OCI-LY7 (cell line): ENCODE measurements around the gene SBF1. TPM values are rescaled to one million over a fixed set of nuclear protein-coding genes. Genes with fewer than 3 reads are reported as not detected.

Source experiments
- BruUV-seq: library from RNA; stranded (reverse); fragments of 400-500 nt; replicated peaks from 2 replicates; lab custom pipeline; 2021; lab: Mats Ljungman, UMichigan
- CTCF ChIA-PET: fragments of 300-600 bp; sonication (Branson Sonifier 250); formaldehyde crosslinking; loops from one replicate; lab custom pipeline; 2022; ENCODE audit warnings: antibody characterized with exemption; ENCODE audit not compliant: unreplicated experiment; lab: Charles Lee
- POLR2A ChIA-PET: fragments of 300-600 bp; sonication (Branson Sonifier 250); formaldehyde crosslinking; loops from one replicate; lab custom pipeline; 2022; ENCODE audit warnings: antibody characterized with exemption; lab: Charles Lee
- DNase-seq: peaks from one replicate; pipeline ENCODE4 v3.0.0-alpha.2; 2015; ENCODE audit warnings: low spot score
- H2AFZ ChIP-seq: fragments of 200-600 bp; sonication (generic), shearing (Covaris generic); 2 replicates; pipeline ENCODE4 v1.6.1; 2014; ENCODE audit warnings: mild to moderate bottlenecking, antibody characterized with exemption, low read length, moderate library complexity
- H3K27ac ChIP-seq: fragments of 200-600 bp; sonication (generic); 2 replicates; pipeline ENCODE4 v1.5.1; 2014; ENCODE audit warnings: mixed run types, low read depth, mild to moderate bottlenecking, moderate library complexity, low read length, inconsistent platforms; ENCODE audit not compliant: poor library complexity, severe bottlenecking
- H3K36me3 ChIP-seq: fragments of 200-600 bp; sonication (generic); 2 replicates; pipeline ENCODE4 v1.6.1; 2014; ENCODE audit warnings: mild to moderate bottlenecking, antibody characterized with exemption, low read length, moderate library complexity, mixed read lengths; ENCODE audit not compliant: insufficient read depth
- H3K4me1 ChIP-seq: fragments of 200-600 bp; sonication (generic); 2 replicates; pipeline ENCODE4 v1.5.1; 2014; ENCODE audit warnings: mild to moderate bottlenecking, low read length; ENCODE audit not compliant: insufficient read depth, poor library complexity, severe bottlenecking
- H3K4me2 ChIP-seq: fragments of 200-600 bp; sonication (generic); 2 replicates; pipeline ENCODE4 v1.6.1; 2014; ENCODE audit warnings: mild to moderate bottlenecking, low read length
- H3K4me3 ChIP-seq: fragments of 200-600 bp; sonication (generic); 2 replicates; pipeline ENCODE4 v1.5.1; 2014; ENCODE audit warnings: mild to moderate bottlenecking, low read depth, low read length; ENCODE audit not compliant: poor library complexity, severe bottlenecking
- H3K79me2 ChIP-seq: fragments of 200-600 bp; sonication (generic); 2 replicates; pipeline ENCODE4 v1.6.1; 2016; ENCODE audit warnings: low read depth, mild to moderate bottlenecking, low read length, moderate library complexity, mixed read lengths; ENCODE audit not compliant: insufficient read depth
- H3K9me2 ChIP-seq: fragments of 200-600 bp; sonication (generic); 2 replicates; pipeline ENCODE4 v1.6.1; 2016; ENCODE audit warnings: mild to moderate bottlenecking, low read length, mixed read lengths; ENCODE audit not compliant: insufficient read depth
- H3K9me3 ChIP-seq: fragments of 200-600 bp; sonication (generic); 2 replicates; pipeline ENCODE4 v1.6.1; 2014; ENCODE audit warnings: mild to moderate bottlenecking, mixed run types, low read length, mixed read lengths
- H4K20me1 ChIP-seq: fragments of 200-600 bp; sonication (generic); 2 replicates; pipeline ENCODE4 v1.6.1; 2014; ENCODE audit warnings: mild to moderate bottlenecking, antibody characterized with exemption, low read length, moderate library complexity, mixed read lengths; ENCODE audit not compliant: insufficient read depth
- CTCF ChIP-seq: fragments of 200-600 bp; sonication (generic); conservative IDR thresholded peaks from 2 replicates; pipeline ENCODE4 v1.5.1; 2014; ENCODE audit warnings: mild to moderate bottlenecking, antibody characterized with exemption, low read length, moderate library complexity, mixed read lengths
- EZH2phosphoT487 ChIP-seq: fragments of 200-600 bp; sonication (generic); IDR thresholded peaks from 2 replicates; pipeline ENCODE4 v1.6.1; 2018; ENCODE audit warnings: low read depth, borderline replicate concordance, mild to moderate bottlenecking, mixed run types, antibody characterized with exemption, low read length, moderate library complexity, mixed read lengths
- intact Hi-C: fragments of 100-400 bp; cut with micrococcal nuclease; formaldehyde crosslinking; loops from one replicate; pipeline ENCODE4 v1.10.0; 2022; ENCODE audit not compliant: unreplicated experiment
- total RNA-seq, 2 experiments: library from RNA; depleted of rRNA in 1 of 2; stranded (reverse); fragments of >200 nt in 1 of 2; shearing (Covaris generic) in 1 of 2; gene quantifications; 2 replicates each; pipeline ENCODE4 v1.2.3, GENCODE V29; 2014 to 2022

SBF1 gene
- total RNA-seq, 2 experiments from 2014 or later = 177 to 181 TPM

GRCh38 chr22:50439314-50439870 lies 35.4 kb downstream of the SBF1 start:
- DNase-seq = no peak
- no peak overlapping the region for H2AFZ ChIP-seq
- POLR2A ChIA-PET = no interaction called here
- TF ChIP-seq EZH2phosphoT487 = no peak
- H3K9me2 ChIP-seq = no peaks in the 10 kb centered on the region
- no peaks in the 10 kb centered on the region for H3K9me3 ChIP-seq
- CTCF ChIA-PET = interaction anchor here (0.6 kb wide), 1 partner anchor 11 kb away, joined by 3 read pairs; no protein-coding TSS in a partner anchor
- no peak overlapping the region for H3K4me3 ChIP-seq
- intact Hi-C loops = no loop called here
- H3K79me2 ChIP-seq = no peaks in the 10 kb centered on the region
- H3K4me1 ChIP-seq = peaks cover under 1% of the 10 kb centered on the region
- no peak overlapping the region for H3K27ac ChIP-seq
- no peaks in the 10 kb centered on the region for H4K20me1 ChIP-seq
- BruUV-seq = no TSS peak
- peaks cover 69% of the 10 kb centered on the region for H3K36me3 ChIP-seq
- no peak overlapping the region for H3K4me2 ChIP-seq

DNA sequence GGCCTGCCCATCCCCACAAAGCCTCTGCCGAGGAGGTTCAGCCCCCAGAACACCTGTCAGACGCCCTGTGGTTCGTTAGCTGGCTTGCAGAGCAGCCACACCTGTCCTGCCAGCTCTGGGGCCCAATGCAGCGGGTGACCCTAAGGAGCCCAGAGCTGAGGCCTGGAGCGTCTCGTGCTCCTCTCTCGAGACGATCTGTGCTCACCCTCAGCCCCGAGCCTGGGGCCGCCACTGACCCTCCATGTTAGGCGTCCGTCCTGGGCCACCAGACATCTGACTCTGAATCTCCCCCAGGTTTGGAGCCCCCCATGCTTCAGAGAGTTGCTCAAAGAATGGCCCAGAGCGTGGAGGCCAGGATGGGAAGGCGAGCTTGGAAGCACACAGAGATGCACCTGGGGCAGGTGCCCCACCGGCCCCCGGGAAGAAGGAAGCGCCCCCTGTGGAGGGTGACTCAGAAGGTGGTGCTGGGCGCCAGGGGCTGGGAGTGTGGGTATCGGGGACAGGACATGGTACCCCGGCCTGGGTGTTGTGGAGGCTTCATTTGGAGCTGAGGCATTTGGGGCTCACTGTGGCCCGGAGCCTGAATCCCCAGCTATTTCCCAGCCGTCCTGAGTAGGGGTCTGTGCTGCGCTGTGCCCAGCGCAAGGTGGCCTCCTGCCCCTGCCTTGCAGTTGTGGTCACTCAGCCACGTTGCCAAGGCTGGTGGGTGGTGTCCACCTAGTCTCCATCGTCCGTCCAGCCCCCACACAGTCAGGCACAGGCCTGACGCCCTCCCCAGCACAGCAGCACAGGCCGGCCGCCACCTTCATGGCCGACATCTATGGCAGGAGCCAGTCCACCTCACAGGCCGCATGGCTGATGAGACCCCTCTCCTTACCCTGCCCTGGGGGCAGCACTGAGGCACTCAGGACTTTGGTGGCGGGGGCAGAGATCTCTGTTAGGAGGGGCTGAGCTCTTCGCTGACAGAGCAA lies 36.2 kb downstream of the SBF1 start:
- no peak for DNase-seq
- Histone ChIP-seq H3K4me1 (no peaks in the 10 kb centered on the region), H3K4me3 (no peak overlapping the region), H3K79me2 (no peaks in the 10 kb centered on the region), H3K36me3 (peaks cover 63% of the 10 kb centered on the region), H3K27ac (no peak overlapping the region), H3K4me2 (no peak overlapping the region), H3K9me2 (no peaks in the 10 kb centered on the region), H2AFZ (no peak overlapping the region), H3K9me3 (no peaks in the 10 kb centered on the region), H4K20me1 (no peaks in the 10 kb centered on the region)
- ChIA-PET CTCF (interaction anchor here (0.6 kb wide), 1 partner anchor 12 kb away, joined by 3 read pairs; no protein-coding TSS in a partner anchor), POLR2A (no interaction called here)
- no peak for TF ChIP-seq CTCF
- no peak for TF ChIP-seq EZH2phosphoT487
- intact Hi-C loops = no loop called here
- BruUV-seq = no TSS peak

GRCh38 chr22:50437511-50438304 lies 37.1 kb downstream of the SBF1 start:
- Histone ChIP-seq H3K9me3 (no peaks in the 10 kb centered on the region), H3K36me3 (peaks cover 56% of the 10 kb centered on the region), H3K79me2 (no peaks in the 10 kb centered on the region), H3K9me2 (no peaks in the 10 kb centered on the region), H2AFZ (no peak overlapping the region), H3K4me2 (no peak overlapping the region), H4K20me1 (no peaks in the 10 kb centered on the region), H3K4me1 (no peaks in the 10 kb centered on the region), H3K27ac (no peak overlapping the region), H3K4me3 (no peak overlapping the region)
- DNase-seq = no peak
- no peak for TF ChIP-seq CTCF
- TF ChIP-seq EZH2phosphoT487 = no peak
- BruUV-seq = no TSS peak
- intact Hi-C loops = no loop called here
- POLR2A ChIA-PET = no interaction called here
- CTCF ChIA-PET = no interaction called here
